Activated CD4-positive, alpha-beta T cell treated with anti-CD3 and anti-CD28 coated beads, Interleukin-2, amount 50 U/mL, for 48 hours (primary cell): ENCODE data around the gene SCN8A.
A peak's percentile ranks its signal among the peaks of the same experiment; 100 is the strongest.
"Not testable (repeated sequence)": the region's sequence is repeated elsewhere in the genome, so short reads cannot be mapped to it uniquely, and the experiment has no call there.

ENCODE experiments used
- DNase-seq, 2 experiments: peaks; one replicate each; pipeline ENCODE4 v3.0.0-alpha.2; 2020

Gene SCN8A

GRCh38 chr12:51625370-51625769, 34.3 kb downstream of the SCN8A start:
- DNase-seq: no peak

- no peak for DNase-seq
Observed at GRCh38 chr12:51626115-51626514, 35.1 kb downstream of the SCN8A start.

- DNase-seq: no peak
Observed at GRCh38 chr12:51626629-51627028, 35.6 kb downstream of the SCN8A start.

- DNase-seq: no peak
Observed at GRCh38 chr12:51630256-51630880, 39.3 kb downstream of the SCN8A start.

DNA sequence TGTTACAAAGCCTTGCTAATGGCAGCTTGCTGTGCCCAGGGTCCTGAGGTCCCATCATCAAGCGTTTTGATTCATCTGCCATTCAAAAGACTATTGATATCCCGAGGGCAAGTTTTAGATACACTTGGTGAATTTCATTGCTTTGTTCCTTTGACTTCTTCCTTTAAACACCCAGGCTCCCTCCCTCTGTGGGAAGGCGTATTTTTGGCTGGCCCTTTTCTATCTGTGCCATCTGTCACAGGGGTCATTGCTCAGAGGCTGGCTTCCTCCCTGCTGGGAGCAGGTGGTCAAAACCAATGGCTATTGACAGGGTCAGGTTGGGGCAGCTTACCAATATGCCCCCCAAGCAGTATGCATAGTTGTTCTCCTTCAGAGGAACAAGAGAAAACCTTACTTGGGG, 40.0 kb downstream of the SCN8A start:
- no peak for DNase-seq

- DNase-seq: no peak
Observed at GRCh38 chr12:51631591-51631990, 40.6 kb downstream of the SCN8A start.

DNA sequence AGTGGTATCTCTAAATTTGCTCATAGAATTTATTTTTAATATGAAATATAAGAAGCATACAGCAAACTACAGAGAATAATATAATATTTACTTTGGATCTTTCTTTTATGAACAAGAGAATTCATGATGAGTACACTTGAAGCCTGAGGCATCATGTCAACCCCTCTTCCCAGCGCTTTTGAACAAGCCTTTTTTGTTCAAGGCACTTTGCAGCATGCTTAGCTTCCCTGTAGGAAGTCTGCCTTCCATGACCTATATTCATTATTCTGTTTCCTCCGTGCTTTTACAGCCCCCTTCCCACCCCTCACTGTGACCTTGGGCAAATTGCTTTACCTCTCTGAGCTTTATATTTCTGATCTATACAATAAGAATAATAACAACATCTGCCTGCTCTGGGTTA, 41.6 kb downstream of the SCN8A start:
- DNase-seq: no peak

DNA sequence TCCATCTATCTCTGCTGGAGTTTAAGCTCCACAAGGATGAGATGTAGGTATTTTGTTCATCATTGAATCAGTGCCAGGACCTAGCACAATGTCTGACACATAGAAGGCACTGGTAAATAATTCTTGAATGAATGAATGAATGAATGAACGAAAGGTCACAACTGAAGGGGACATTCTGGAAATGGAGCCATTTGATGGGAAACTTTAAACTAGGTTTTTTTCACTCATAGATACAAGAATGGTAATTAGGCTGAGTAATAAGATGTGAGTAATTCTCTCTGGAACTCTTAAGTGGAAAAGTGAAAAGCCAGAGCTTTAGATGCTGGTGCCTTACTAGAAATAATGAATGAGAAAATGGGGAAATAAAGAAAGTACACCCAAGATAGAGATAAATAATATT, 44.3 kb downstream of the SCN8A start:
- DNase-seq: no peak

DNA sequence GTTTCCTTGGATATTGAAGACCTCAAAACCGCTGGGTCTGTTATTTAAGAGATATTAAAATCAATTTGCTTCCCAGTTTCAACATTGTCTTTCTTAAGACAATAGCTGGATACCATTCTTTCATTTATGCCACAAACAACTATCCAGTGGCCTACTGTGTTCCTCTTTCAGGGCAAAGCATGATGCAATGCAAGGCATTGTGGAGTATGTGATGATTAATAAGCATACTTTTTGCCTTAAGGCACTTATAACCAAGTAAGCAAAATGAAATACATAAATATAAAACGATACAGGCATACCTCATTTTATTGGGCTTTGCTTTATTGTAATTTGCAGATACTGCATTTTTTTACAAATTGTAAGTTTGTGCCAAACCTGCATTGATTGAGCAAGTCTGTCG, 45.5 kb downstream of the SCN8A start:
- no peak for DNase-seq

GRCh38 chr12:51636986-51637385, 46.0 kb downstream of the SCN8A start:
- no peak for DNase-seq

- DNase-seq: peak in 1 of 2 experiments; percentile 4
Observed at GRCh38 chr12:51639361-51639760, 48.3 kb downstream of the SCN8A start.

DNA sequence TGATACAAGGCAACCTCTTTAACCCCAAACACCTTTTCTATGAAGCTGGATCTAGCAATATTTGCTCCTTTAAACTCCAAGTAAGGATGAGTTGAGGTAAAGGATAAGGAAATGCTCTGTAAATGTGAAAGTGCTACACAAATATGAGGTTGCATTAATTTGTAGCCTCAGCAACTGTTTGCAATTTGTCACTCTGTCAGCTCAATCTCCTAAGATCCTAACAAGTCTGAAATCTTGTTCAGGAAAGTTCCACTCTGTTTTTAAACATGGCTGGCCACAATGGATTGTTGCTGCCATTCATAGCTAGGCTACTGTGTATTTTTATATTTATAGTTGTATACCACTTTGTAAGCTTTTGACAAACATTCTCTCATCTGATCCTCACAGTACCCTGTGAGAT, 51.3 kb downstream of the SCN8A start:
- DNase-seq: no peak

DNA sequence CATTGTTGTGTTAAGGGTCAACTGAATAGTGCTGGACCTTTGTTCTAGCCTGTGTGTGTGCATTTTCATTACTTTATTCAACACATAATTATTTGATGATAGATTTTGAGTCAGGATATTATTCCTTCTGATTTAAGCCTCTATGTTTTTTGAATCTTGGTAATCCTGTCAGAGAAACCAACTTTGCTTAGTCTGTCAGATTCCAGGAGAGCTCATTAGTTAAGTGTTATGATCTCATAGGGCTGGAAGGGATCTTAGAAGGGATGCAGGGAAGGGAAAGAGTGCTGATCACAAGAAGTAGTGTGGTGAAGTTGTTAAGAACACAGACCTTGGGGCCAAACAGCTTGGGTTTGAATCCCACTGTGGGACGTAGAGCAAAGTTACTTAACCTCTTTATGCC, 52.9 kb downstream of the SCN8A start:
- no peak for DNase-seq

DNA sequence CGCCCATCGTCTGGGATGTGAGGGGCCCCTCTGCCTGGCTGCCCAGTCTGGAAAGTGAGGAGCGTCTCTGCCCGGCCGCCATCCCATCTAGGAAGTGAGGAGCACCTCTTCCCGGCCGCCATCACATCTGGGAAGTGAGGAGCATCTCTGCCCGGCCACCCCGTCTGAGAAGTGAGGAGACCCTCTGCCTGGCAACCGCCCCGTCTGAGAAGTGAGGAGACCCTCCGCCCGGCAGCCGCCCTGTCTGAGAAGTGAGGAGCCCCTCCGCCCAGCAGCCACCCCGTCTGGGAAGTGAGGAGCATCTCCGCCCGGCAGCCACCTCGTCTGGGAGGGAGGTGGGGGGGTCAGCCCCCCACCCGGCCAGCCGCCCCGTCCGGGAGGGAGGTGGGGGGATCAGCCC, 53.7 kb downstream of the SCN8A start:
- DNase-seq: not testable (repeated sequence)

GRCh38 chr12:51645961-51646360, 54.9 kb downstream of the SCN8A start:
- no peak for DNase-seq

GRCh38 chr12:51647647-51648046, 56.6 kb downstream of the SCN8A start:
- no peak for DNase-seq

GRCh38 chr12:51653431-51653830, 62.4 kb downstream of the SCN8A start:
- DNase-seq: no peak

GRCh38 chr12:51661199-51661598, 70.2 kb downstream of the SCN8A start:
- no peak for DNase-seq

DNA sequence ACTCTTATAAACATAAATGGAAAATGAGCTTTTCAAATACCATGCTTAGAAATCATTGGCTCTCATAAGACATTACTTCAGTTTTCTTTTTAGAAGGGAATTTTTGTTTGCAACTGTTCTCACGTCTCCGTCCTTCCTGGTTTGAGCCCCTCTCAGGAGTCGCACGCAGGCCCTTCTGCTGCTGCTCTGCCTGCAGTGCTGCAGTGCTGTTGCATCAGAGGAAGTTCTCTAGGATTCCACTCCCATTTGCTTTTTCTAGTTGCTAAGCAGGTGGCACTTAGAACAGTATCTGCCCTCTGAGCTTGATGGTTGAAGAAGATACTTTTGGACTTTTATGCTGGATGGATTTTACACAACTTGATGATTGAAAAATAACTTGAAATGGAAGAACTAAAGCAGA, 70.8 kb downstream of the SCN8A start:
- DNase-seq: no peak

- DNase-seq: no peak
Observed at GRCh38 chr12:51662728-51663154, 71.7 kb downstream of the SCN8A start.

- no peak for DNase-seq
Observed at GRCh38 chr12:51663390-51663789, 72.4 kb downstream of the SCN8A start.

GRCh38 chr12:51666696-51667095, 75.7 kb downstream of the SCN8A start:
- DNase-seq: no peak

- DNase-seq: no peak
Observed at GRCh38 chr12:51667269-51667668, 76.2 kb downstream of the SCN8A start.

- no peak for DNase-seq
Observed at GRCh38 chr12:51669271-51669670, 78.2 kb downstream of the SCN8A start.

GRCh38 chr12:51669996-51670395, 79.0 kb downstream of the SCN8A start:
- no peak for DNase-seq

- no peak for DNase-seq
Observed at GRCh38 chr12:51672334-51672733, 81.3 kb downstream of the SCN8A start.
